ENCODE data around the gene PPP1R13B. TPM values are rescaled to one million over a fixed set of nuclear protein-coding genes. Genes with fewer than 3 reads are reported as not detected.

Gene PPP1R13B
- total and polyA plus RNA-seq, 2 experiments from 2014 or later: 88.5 to 124 TPM

DNA sequence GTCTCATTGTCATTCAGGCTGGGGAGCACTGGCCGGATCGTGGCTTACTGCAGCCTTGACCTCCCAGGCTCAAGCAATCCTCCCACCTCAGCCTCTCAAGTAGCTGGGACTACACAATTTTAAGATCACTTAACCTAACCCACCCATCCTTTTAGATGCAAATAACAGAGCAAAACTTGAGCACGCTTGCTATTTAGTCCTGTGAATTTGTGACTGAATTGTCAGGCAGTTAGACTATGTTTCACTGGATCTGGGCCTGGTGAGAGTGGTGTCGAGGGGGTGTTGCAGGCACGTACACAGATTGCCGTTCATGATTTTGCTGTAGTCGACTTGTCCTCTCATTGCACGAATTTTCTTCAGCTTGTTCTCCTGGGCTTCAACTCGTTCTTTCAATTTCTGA, 93.6 kb downstream of the PPP1R13B start:
- Histone ChIP-seq H3K36me3 (peaks cover 65% of the 10 kb centered on the region), H3K4me3 (no peak overlapping the region), H3K27me3 (no peaks in the 10 kb centered on the region), H3K9me3 (ENCODE audit: low read depth) (no peaks in the 10 kb centered on the region), H3K27ac (no peak overlapping the region), H3K4me1 (ENCODE audit: low read depth) (no peaks in the 10 kb centered on the region)
- no peak for DNase-seq (ENCODE audit: low read depth in 1 of 2, low spot score in 1 of 2)
- TF ChIP-seq, protein P1, sequence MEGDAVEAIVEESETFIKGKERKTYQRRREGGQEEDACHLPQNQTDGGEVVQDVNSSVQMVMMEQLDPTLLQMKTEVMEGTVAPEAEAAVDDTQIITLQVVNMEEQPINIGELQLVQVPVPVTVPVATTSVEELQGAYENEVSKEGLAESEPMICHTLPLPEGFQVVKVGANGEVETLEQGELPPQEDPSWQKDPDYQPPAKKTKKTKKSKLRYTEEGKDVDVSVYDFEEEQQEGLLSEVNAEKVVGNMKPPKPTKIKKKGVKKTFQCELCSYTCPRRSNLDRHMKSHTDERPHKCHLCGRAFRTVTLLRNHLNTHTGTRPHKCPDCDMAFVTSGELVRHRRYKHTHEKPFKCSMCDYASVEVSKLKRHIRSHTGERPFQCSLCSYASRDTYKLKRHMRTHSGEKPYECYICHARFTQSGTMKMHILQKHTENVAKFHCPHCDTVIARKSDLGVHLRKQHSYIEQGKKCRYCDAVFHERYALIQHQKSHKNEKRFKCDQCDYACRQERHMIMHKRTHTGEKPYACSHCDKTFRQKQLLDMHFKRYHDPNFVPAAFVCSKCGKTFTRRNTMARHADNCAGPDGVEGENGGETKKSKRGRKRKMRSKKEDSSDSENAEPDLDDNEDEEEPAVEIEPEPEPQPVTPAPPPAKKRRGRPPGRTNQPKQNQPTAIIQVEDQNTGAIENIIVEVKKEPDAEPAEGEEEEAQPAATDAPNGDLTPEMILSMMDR (IDR thresholded peaks at IDR 0.05; ENCODE audit: low read depth, low read length): no peak

DNA sequence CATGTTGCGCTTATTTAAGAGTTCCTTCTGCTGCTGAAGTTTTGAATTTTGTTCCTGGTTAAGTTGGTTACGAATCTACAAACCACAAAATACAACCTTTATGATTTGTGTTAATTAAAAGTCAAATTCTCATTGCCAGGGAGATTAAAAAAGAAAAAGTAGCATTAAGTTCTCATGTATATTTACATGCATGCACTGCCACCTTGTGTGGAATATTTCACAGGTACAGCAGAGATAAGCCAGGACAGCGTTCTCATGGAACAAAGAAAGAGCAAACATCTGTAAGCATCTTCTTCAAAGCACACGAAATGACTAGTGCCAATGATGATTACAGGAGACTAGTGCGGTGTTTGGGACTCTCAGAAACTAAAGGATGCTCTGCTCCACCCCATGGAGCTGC, 97.5 kb downstream of the PPP1R13B start:
- no peaks in the 10 kb centered on the region for H3K27me3 ChIP-seq

DNA sequence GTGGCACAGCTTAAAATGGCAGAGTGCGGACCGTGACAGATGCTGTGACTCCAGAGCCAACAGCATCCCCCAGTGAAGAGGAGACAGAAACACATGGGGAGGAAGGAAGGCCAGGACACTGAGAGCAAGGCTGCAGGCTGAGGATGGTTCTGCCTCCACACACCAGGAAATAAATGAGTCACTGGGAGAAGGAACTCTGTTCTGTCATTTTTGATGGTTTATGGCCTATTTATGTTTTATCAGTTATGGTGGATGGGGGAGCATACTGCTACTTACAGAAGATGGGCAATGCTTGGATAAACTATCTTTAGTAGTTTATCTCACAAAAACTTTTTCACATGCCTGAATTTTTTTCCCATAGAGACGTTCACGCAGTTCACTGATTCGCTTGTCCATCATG, 97.9 kb downstream of the PPP1R13B start:
- Histone ChIP-seq H3K9me3 (ENCODE audit: low read depth) (no peaks in the 10 kb centered on the region), H3K27me3 (no peaks in the 10 kb centered on the region), H3K4me3 (no peak overlapping the region), H3K4me1 (ENCODE audit: low read depth) (no peaks in the 10 kb centered on the region), H3K27ac (no peak overlapping the region), H3K36me3 (peaks cover 92% of the 10 kb centered on the region)
- no peak for DNase-seq (ENCODE audit: low read depth in 1 of 2, low spot score in 1 of 2)
- TF ChIP-seq, protein P1 (IDR thresholded peaks at IDR 0.05; ENCODE audit: low read depth, low read length): no peak

More for the DNA sequence above, 97.5 kb downstream of the PPP1R13B start:
- Histone ChIP-seq H3K27ac (no peak overlapping the region), H3K4me1 (ENCODE audit: low read depth) (no peaks in the 10 kb centered on the region), H3K4me3 (no peak overlapping the region), H3K36me3 (peaks cover 89% of the 10 kb centered on the region), H3K9me3 (ENCODE audit: low read depth) (no peaks in the 10 kb centered on the region)
- no peak for DNase-seq (ENCODE audit: low read depth in 1 of 2, low spot score in 1 of 2)
- TF ChIP-seq, protein P1 (IDR thresholded peaks at IDR 0.05; ENCODE audit: low read depth, low read length): no peak

DNA sequence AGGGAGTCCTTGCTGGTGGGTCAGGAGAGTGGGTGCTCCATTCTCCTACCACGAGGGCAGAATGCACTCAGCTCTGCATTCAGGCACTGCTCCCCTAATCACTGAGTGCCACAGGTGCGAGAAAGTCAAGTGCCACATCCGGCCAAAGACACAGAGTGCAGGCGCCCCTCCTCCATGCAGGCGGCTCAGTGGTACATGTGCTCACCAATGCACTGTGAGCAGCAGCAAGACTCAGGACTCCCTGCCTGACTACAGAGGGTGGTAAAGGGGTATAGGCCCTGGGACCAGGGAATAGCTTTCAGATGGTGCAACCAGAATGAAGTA, 98.9 kb downstream of the PPP1R13B start:
- no peak overlapping the region for H3K4me3 ChIP-seq
- DNase-seq (ENCODE audit: low read depth in 1 of 2, low spot score in 1 of 2): no peak
- peak overlapping the region; percentile 1 for H3K27ac ChIP-seq
- TF ChIP-seq, protein P1 (IDR thresholded peaks at IDR 0.05; ENCODE audit: low read depth, low read length): no peak
- H3K9me3 ChIP-seq (ENCODE audit: low read depth): no peaks in the 10 kb centered on the region
- H3K36me3 ChIP-seq: peaks cover 94% of the 10 kb centered on the region
- H3K4me1 ChIP-seq (ENCODE audit: low read depth): no peaks in the 10 kb centered on the region
- H3K27me3 ChIP-seq: no peaks in the 10 kb centered on the region

DNA sequence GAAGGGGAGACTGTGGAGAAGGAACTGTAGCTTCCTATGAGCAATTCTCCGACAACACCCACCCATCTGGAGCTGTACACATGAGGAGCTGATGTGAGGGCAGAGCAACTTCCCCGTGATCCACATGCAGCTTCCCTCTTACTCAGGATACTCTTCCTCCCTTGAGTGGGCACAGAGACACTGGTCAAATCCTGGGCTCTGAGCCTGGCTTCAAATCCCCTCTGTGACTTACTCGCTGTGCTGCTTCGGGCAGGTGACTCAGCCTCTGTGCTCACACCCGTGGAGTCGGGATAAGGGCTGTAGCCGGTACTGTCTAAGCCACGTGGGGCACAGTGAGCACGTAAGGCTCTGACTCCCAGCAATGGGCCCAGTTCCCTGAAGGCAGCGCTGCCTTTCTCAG, 100.7 kb downstream of the PPP1R13B start:
- Histone ChIP-seq H3K27ac (no peak overlapping the region), H3K4me3 (no peak overlapping the region), H3K36me3 (peaks cover 89% of the 10 kb centered on the region), H3K9me3 (ENCODE audit: low read depth) (no peaks in the 10 kb centered on the region), H3K27me3 (no peaks in the 10 kb centered on the region), H3K4me1 (ENCODE audit: low read depth) (no peaks in the 10 kb centered on the region)
- TF ChIP-seq, protein P1 (IDR thresholded peaks at IDR 0.05; ENCODE audit: low read depth, low read length): no peak
- DNase-seq (ENCODE audit: low read depth in 1 of 2, low spot score in 1 of 2): peak in 1 of 2 donors; percentile 28

DNA sequence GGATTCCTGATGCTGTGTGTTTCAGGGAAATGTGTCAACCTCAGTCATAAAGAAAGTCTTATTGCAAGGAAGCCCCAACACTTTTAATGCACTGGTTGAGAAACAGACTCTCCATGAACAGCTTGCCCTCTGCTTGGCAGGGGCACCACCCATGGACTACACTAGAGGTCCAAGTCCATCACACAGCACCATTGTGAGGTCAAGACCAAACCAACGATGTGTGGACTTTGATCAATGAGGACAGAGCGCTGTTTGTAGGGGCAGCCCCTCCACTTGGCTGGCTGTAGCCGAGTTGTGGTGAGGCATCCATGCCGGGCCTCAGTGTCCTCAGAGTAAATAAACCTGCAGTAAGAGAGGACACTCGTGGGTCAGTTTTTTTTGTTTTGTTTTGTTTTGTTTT, 102.0 kb downstream of the PPP1R13B start:
- H3K9me3 ChIP-seq (ENCODE audit: low read depth): no peaks in the 10 kb centered on the region
- no peaks in the 10 kb centered on the region for H3K4me1 ChIP-seq (ENCODE audit: low read depth)
- H3K36me3 ChIP-seq: peaks cover 87% of the 10 kb centered on the region
- H3K4me3 ChIP-seq: no peak overlapping the region
- DNase-seq (ENCODE audit: low read depth in 1 of 2, low spot score in 1 of 2): no peak
- H3K27ac ChIP-seq: peak overlapping the region; percentile 45
- TF ChIP-seq, protein P1 (IDR thresholded peaks at IDR 0.05; ENCODE audit: low read depth, low read length): no peak
- H3K27me3 ChIP-seq: no peaks in the 10 kb centered on the region

Measured in cardiac muscle cell (in vitro differentiated cells and primary cell).